K562 (cell line): ENCODE results near the gene PAQR8. TPM values are rescaled to one million over a fixed set of nuclear protein-coding genes. Genes with fewer than 3 reads are reported as not detected.

Source experiments
- FUS ChIP-seq: fragments of 200-400 bp; formaldehyde crosslinking; optimal IDR thresholded peaks from 2 replicates; pipeline ENCODE3; 2017; ENCODE audit warnings: low read depth, low read length
- MCM7 ChIP-seq, 2 experiments: fragments of 450-650 bp; IDR thresholded peaks; 2 replicates each; pipeline ENCODE4 v1.6.1; 2016 to 2018
- polyA plus RNA-seq, 8 experiments: library from polyadenylated mRNA; depleted of rRNA in 4 of 8; stranded (reverse) in 5 of 8; unstranded in 3 of 8; fragments of >200 nt; fragmentation: Nextera tagmentation in 2 of 8; fragmentation: Illumina TruSeq in 1 of 8; extraction: Ambion mirVana in 2 of 8; extraction: Trizol in 1 of 8; gene quantifications; 2 replicates each; pipeline versions ENCODE4 v1.2.1 to v1.2.3, GENCODE V29; 2011 to 2014; ENCODE audit warnings: inconsistent platforms in 1 of 8, missing spikeins in 1 of 8
- total RNA-seq, 7 experiments: library from RNA; depleted of rRNA in 6 of 7; stranded (reverse); fragments of >200 nt in 6 of 7; fragmentation: Illumina TruSeq in 2 of 7; extraction: Trizol in 2 of 7; gene quantifications; 2 replicates each; pipeline versions ENCODE4 v1.2.1 to v1.2.3, GENCODE V29; 2011 to 2021; ENCODE audit warnings: low replicate concordance in 1 of 7
- TF ChIP-seq, protein P1 (sequence below): fragments of 450-650 bp; IDR thresholded peaks from 2 replicates; pipeline ENCODE4 v1.6.1; 2016; ENCODE audit warnings: mild to moderate bottlenecking, moderate library complexity
- TF ChIP-seq, protein P2 (sequence below), 2 experiments: fragments of 450-650 bp; IDR thresholded peaks; 2 replicates each; pipeline ENCODE4 v1.6.1; 2016
- TF ChIP-seq, protein P3 (sequence below): fragments of 450-650 bp; IDR thresholded peaks from 2 replicates; pipeline ENCODE4 v1.6.1; 2018; ENCODE audit not compliant: partially characterized antibody

The PAQR8 gene
- total and polyA plus RNA-seq, 9 of the 15 experiments (the other 6 are each of a cell fraction or from before 2014, with no cell fraction given): 1.4 to 10.2 (median 3.5) TPM

GRCh38 chr6:52330470-52330869 is 31.5 kb upstream of the PAQR8 start (continued):
- TF ChIP-seq, protein P1, sequence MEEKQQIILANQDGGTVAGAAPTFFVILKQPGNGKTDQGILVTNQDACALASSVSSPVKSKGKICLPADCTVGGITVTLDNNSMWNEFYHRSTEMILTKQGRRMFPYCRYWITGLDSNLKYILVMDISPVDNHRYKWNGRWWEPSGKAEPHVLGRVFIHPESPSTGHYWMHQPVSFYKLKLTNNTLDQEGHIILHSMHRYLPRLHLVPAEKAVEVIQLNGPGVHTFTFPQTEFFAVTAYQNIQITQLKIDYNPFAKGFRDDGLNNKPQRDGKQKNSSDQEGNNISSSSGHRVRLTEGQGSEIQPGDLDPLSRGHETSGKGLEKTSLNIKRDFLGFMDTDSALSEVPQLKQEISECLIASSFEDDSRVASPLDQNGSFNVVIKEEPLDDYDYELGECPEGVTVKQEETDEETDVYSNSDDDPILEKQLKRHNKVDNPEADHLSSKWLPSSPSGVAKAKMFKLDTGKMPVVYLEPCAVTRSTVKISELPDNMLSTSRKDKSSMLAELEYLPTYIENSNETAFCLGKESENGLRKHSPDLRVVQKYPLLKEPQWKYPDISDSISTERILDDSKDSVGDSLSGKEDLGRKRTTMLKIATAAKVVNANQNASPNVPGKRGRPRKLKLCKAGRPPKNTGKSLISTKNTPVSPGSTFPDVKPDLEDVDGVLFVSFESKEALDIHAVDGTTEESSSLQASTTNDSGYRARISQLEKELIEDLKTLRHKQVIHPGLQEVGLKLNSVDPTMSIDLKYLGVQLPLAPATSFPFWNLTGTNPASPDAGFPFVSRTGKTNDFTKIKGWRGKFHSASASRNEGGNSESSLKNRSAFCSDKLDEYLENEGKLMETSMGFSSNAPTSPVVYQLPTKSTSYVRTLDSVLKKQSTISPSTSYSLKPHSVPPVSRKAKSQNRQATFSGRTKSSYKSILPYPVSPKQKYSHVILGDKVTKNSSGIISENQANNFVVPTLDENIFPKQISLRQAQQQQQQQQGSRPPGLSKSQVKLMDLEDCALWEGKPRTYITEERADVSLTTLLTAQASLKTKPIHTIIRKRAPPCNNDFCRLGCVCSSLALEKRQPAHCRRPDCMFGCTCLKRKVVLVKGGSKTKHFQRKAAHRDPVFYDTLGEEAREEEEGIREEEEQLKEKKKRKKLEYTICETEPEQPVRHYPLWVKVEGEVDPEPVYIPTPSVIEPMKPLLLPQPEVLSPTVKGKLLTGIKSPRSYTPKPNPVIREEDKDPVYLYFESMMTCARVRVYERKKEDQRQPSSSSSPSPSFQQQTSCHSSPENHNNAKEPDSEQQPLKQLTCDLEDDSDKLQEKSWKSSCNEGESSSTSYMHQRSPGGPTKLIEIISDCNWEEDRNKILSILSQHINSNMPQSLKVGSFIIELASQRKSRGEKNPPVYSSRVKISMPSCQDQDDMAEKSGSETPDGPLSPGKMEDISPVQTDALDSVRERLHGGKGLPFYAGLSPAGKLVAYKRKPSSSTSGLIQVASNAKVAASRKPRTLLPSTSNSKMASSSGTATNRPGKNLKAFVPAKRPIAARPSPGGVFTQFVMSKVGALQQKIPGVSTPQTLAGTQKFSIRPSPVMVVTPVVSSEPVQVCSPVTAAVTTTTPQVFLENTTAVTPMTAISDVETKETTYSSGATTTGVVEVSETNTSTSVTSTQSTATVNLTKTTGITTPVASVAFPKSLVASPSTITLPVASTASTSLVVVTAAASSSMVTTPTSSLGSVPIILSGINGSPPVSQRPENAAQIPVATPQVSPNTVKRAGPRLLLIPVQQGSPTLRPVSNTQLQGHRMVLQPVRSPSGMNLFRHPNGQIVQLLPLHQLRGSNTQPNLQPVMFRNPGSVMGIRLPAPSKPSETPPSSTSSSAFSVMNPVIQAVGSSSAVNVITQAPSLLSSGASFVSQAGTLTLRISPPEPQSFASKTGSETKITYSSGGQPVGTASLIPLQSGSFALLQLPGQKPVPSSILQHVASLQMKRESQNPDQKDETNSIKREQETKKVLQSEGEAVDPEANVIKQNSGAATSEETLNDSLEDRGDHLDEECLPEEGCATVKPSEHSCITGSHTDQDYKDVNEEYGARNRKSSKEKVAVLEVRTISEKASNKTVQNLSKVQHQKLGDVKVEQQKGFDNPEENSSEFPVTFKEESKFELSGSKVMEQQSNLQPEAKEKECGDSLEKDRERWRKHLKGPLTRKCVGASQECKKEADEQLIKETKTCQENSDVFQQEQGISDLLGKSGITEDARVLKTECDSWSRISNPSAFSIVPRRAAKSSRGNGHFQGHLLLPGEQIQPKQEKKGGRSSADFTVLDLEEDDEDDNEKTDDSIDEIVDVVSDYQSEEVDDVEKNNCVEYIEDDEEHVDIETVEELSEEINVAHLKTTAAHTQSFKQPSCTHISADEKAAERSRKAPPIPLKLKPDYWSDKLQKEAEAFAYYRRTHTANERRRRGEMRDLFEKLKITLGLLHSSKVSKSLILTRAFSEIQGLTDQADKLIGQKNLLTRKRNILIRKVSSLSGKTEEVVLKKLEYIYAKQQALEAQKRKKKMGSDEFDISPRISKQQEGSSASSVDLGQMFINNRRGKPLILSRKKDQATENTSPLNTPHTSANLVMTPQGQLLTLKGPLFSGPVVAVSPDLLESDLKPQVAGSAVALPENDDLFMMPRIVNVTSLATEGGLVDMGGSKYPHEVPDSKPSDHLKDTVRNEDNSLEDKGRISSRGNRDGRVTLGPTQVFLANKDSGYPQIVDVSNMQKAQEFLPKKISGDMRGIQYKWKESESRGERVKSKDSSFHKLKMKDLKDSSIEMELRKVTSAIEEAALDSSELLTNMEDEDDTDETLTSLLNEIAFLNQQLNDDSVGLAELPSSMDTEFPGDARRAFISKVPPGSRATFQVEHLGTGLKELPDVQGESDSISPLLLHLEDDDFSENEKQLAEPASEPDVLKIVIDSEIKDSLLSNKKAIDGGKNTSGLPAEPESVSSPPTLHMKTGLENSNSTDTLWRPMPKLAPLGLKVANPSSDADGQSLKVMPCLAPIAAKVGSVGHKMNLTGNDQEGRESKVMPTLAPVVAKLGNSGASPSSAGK: peak; percentile 26; the same call in 1 of the 2 replicates
- TF ChIP-seq, protein P2, sequence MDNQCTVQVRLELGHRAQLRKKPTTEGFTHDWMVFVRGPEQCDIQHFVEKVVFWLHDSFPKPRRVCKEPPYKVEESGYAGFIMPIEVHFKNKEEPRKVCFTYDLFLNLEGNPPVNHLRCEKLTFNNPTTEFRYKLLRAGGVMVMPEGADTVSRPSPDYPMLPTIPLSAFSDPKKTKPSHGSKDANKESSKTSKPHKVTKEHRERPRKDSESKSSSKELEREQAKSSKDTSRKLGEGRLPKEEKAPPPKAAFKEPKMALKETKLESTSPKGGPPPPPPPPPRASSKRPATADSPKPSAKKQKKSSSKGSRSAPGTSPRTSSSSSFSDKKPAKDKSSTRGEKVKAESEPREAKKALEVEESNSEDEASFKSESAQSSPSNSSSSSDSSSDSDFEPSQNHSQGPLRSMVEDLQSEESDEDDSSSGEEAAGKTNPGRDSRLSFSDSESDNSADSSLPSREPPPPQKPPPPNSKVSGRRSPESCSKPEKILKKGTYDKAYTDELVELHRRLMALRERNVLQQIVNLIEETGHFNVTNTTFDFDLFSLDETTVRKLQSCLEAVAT (IDR thresholded peaks at IDR 0.05): no peak
- TF ChIP-seq, protein P3, sequence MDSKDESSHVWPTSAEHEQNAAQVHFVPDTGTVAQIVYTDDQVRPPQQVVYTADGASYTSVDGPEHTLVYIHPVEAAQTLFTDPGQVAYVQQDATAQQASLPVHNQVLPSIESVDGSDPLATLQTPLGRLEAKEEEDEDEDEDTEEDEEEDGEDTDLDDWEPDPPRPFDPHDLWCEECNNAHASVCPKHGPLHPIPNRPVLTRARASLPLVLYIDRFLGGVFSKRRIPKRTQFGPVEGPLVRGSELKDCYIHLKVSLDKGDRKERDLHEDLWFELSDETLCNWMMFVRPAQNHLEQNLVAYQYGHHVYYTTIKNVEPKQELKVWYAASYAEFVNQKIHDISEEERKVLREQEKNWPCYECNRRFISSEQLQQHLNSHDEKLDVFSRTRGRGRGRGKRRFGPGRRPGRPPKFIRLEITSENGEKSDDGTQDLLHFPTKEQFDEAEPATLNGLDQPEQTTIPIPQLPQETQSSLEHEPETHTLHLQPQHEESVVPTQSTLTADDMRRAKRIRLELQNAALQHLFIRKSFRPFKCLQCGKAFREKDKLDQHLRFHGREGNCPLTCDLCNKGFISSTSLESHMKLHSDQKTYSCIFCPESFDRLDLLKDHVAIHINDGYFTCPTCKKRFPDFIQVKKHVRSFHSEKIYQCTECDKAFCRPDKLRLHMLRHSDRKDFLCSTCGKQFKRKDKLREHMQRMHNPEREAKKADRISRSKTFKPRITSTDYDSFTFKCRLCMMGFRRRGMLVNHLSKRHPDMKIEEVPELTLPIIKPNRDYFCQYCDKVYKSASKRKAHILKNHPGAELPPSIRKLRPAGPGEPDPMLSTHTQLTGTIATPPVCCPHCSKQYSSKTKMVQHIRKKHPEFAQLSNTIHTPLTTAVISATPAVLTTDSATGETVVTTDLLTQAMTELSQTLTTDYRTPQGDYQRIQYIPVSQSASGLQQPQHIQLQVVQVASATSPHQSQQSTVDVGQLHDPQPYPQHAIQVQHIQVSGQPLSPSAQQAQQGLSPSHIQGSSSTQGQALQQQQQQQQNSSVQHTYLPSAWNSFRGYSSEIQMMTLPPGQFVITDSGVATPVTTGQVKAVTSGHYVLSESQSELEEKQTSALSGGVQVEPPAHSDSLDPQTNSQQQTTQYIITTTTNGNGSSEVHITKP: peak; percentile 33
- TF ChIP-seq FUS: no peak
- no peak for TF ChIP-seq MCM7 (IDR thresholded peaks at IDR 0.05)
